ENCODE results near the gene N4BP3.
"Not testable (repeated sequence)": the region's sequence is repeated elsewhere in the genome, so short reads cannot be mapped to it uniquely, and the experiment has no call there.

N4BP3 gene

GRCh38 chr5:178083922-178084321 is 29.4 kb upstream of the N4BP3 start:
- TF ChIP-seq, protein P1, sequence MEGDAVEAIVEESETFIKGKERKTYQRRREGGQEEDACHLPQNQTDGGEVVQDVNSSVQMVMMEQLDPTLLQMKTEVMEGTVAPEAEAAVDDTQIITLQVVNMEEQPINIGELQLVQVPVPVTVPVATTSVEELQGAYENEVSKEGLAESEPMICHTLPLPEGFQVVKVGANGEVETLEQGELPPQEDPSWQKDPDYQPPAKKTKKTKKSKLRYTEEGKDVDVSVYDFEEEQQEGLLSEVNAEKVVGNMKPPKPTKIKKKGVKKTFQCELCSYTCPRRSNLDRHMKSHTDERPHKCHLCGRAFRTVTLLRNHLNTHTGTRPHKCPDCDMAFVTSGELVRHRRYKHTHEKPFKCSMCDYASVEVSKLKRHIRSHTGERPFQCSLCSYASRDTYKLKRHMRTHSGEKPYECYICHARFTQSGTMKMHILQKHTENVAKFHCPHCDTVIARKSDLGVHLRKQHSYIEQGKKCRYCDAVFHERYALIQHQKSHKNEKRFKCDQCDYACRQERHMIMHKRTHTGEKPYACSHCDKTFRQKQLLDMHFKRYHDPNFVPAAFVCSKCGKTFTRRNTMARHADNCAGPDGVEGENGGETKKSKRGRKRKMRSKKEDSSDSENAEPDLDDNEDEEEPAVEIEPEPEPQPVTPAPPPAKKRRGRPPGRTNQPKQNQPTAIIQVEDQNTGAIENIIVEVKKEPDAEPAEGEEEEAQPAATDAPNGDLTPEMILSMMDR (IDR thresholded peaks at IDR 0.05; ENCODE audit: low read length), result no peak
- no peak for TF ChIP-seq EZH2 (optimal IDR thresholded peaks at IDR 0.05; ENCODE audit: low read depth, low read length)
- no peak for TF ChIP-seq EZH2phosphoT487 (IDR thresholded peaks at IDR 0.05; ENCODE audit: low read length)
- no peaks in the 10 kb centered on the region for H3K36me3 ChIP-seq (replicated peaks; ENCODE audit: insufficient read depth, low read length)

DNA sequence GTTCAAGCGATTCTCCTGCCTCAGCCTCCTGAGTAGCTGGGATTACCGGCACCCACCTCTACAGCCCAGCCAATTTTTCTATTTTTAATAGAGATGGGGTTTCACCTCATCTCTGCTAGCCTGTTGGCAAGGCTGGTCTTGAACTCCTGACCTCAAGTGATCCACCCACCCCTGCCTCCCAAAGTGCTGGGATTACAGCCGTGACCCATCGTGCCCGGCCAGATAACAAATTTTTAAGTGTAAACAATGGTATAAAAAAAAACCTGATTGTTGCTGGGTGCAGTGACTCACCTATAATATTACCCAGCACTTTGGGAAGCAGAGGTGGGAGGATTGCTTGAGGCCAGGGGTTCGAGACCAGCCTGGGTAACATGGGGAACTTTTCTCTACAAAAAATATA is 28.0 kb upstream of the N4BP3 start:
- Histone ChIP-seq H3K79me2 (ENCODE audit: low read length) (no peaks in the 10 kb centered on the region), H3K9ac (ENCODE audit: low read length) (no peak overlapping the region), H4K20me1 (ENCODE audit: insufficient read depth, low read length) (no peaks in the 10 kb centered on the region), H3K4me2 (ENCODE audit: low read depth, low read length) (no peak overlapping the region), H3K36me3 (replicated peaks; ENCODE audit: insufficient read depth, low read length) (no peaks in the 10 kb centered on the region), H3F3A (ENCODE audit: insufficient read depth, low read length) (no peaks in the 10 kb centered on the region), H3K9me3 (replicated peaks; ENCODE audit: insufficient read depth, low read length) (no peaks in the 10 kb centered on the region), H3K9me2 (replicated peaks; ENCODE audit: insufficient read depth, low read length) (no peaks in the 10 kb centered on the region), H3K4me3 (ENCODE audit: low read length) (no peak overlapping the region), H3K4me1 (ENCODE audit: low read length) (no peaks in the 10 kb centered on the region), H3K27ac (ENCODE audit: low read length) (no peak overlapping the region), H2AFZ (ENCODE audit: low read length) (no peak overlapping the region), H3K27me3 (replicated peaks; ENCODE audit: insufficient read depth, low read length) (peaks cover 23% of the 10 kb centered on the region)
- no peak for DNase-seq
- TF ChIP-seq, protein P1 (IDR thresholded peaks at IDR 0.05; ENCODE audit: low read length), result no peak
- TF ChIP-seq EZH2 (optimal IDR thresholded peaks at IDR 0.05; ENCODE audit: low read depth, low read length) (no peak), EZH2phosphoT487 (IDR thresholded peaks at IDR 0.05; ENCODE audit: low read length) (no peak)

More at GRCh38 chr5:178083922-178084321, 29.4 kb upstream of the N4BP3 start:
- H3K4me1 ChIP-seq (ENCODE audit: low read length), result no peaks in the 10 kb centered on the region
- H3K9ac ChIP-seq (ENCODE audit: low read length), result no peak overlapping the region
- H2AFZ ChIP-seq (ENCODE audit: low read length), result no peak overlapping the region
- no peak for DNase-seq
- H4K20me1 ChIP-seq (ENCODE audit: insufficient read depth, low read length), result no peaks in the 10 kb centered on the region
- no peaks in the 10 kb centered on the region for H3K9me3 ChIP-seq (replicated peaks; ENCODE audit: insufficient read depth, low read length)
- H3K27me3 ChIP-seq (replicated peaks; ENCODE audit: insufficient read depth, low read length), result peaks cover 23% of the 10 kb centered on the region
- no peak overlapping the region for H3K4me3 ChIP-seq (ENCODE audit: low read length)
- no peaks in the 10 kb centered on the region for H3F3A ChIP-seq (ENCODE audit: insufficient read depth, low read length)
- no peak overlapping the region for H3K27ac ChIP-seq (ENCODE audit: low read length)
- no peaks in the 10 kb centered on the region for H3K79me2 ChIP-seq (ENCODE audit: low read length)
- H3K9me2 ChIP-seq (replicated peaks; ENCODE audit: insufficient read depth, low read length), result no peaks in the 10 kb centered on the region
- no peak overlapping the region for H3K4me2 ChIP-seq (ENCODE audit: low read depth, low read length)

- Histone ChIP-seq H3K9me2 (replicated peaks; ENCODE audit: insufficient read depth, low read length) (no peaks in the 10 kb centered on the region), H3K4me1 (ENCODE audit: low read length) (no peaks in the 10 kb centered on the region), H2AFZ (ENCODE audit: low read length) (no peak overlapping the region), H3K9me3 (replicated peaks; ENCODE audit: insufficient read depth, low read length) (no peaks in the 10 kb centered on the region), H3K4me2 (ENCODE audit: low read depth, low read length) (no peak overlapping the region), H4K20me1 (ENCODE audit: insufficient read depth, low read length) (no peaks in the 10 kb centered on the region), H3K4me3 (ENCODE audit: low read length) (no peak overlapping the region), H3K9ac (ENCODE audit: low read length) (no peak overlapping the region), H3K36me3 (replicated peaks; ENCODE audit: insufficient read depth, low read length) (no peaks in the 10 kb centered on the region), H3K27me3 (replicated peaks; ENCODE audit: insufficient read depth, low read length) (peaks cover 26% of the 10 kb centered on the region), H3K27ac (ENCODE audit: low read length) (no peak overlapping the region), H3K79me2 (ENCODE audit: low read length) (no peaks in the 10 kb centered on the region), H3F3A (ENCODE audit: insufficient read depth, low read length) (no peaks in the 10 kb centered on the region)
- TF ChIP-seq EZH2 (optimal IDR thresholded peaks at IDR 0.05; ENCODE audit: low read depth, low read length) (no peak), EZH2phosphoT487 (IDR thresholded peaks at IDR 0.05; ENCODE audit: low read length) (no peak)
- TF ChIP-seq, protein P1 (IDR thresholded peaks at IDR 0.05; ENCODE audit: low read length), result no peak
- no peak for DNase-seq
These were observed 27.1 kb upstream of the N4BP3 start for GRCh38 chr5:178086266-178086665.

GRCh38 chr5:178087199-178087598 is 26.1 kb upstream of the N4BP3 start:
- H3K9ac ChIP-seq (ENCODE audit: low read length); H3K9me2 ChIP-seq (replicated peaks; ENCODE audit: insufficient read depth, low read length); H3K4me1 ChIP-seq (ENCODE audit: low read length): not testable (repeated sequence)

More at GRCh38 chr5:178087199-178087598, 26.1 kb upstream of the N4BP3 start:
- not testable (repeated sequence) for H3K9me3 ChIP-seq (replicated peaks; ENCODE audit: insufficient read depth, low read length); H4K20me1 ChIP-seq (ENCODE audit: insufficient read depth, low read length); H3K27ac ChIP-seq (ENCODE audit: low read length); DNase-seq; H3K36me3 ChIP-seq (replicated peaks; ENCODE audit: insufficient read depth, low read length); H3K79me2 ChIP-seq (ENCODE audit: low read length); H2AFZ ChIP-seq (ENCODE audit: low read length); H3F3A ChIP-seq (ENCODE audit: insufficient read depth, low read length); H3K4me2 ChIP-seq (ENCODE audit: low read depth, low read length); H3K4me3 ChIP-seq (ENCODE audit: low read length)
- peaks cover 30% of the 10 kb centered on the region for H3K27me3 ChIP-seq (replicated peaks; ENCODE audit: insufficient read depth, low read length)
